Measurements from ENCODE around the gene PDK1.

The PDK1 gene

GRCh38 chr2:172596776-172597175 lies 40.9 kb downstream of the PDK1 start:
- no peaks in the 10 kb centered on the region for H3K27me3 ChIP-seq (ENCODE audit: control insufficient read depth, insufficient read depth, low read length)
- H3K36me3 ChIP-seq (ENCODE audit: control insufficient read depth, insufficient read depth, low read length): peaks cover 95% of the 10 kb centered on the region
- H3K4me3 ChIP-seq (ENCODE audit: low read depth, low read length): no peak overlapping the region
- no peaks in the 10 kb centered on the region for H3K9me3 ChIP-seq (ENCODE audit: control insufficient read depth, insufficient read depth, low read depth, low read length)
- H3K27ac ChIP-seq (ENCODE audit: low read depth, low read length): no peak overlapping the region
- H3K4me1 ChIP-seq (ENCODE audit: control insufficient read depth, insufficient read depth, low read length): peaks cover 6% of the 10 kb centered on the region; the same call in 1 of the 2 replicates
- no peak overlapping the region for H3K9ac ChIP-seq (ENCODE audit: low read length)

GRCh38 chr2:172597176-172597842 lies 41.4 kb downstream of the PDK1 start:
- H3K9ac ChIP-seq (ENCODE audit: low read length): no peak overlapping the region
- H3K9me3 ChIP-seq (ENCODE audit: control insufficient read depth, insufficient read depth, low read depth, low read length): no peaks in the 10 kb centered on the region
- no peaks in the 10 kb centered on the region for H3K27me3 ChIP-seq (ENCODE audit: control insufficient read depth, insufficient read depth, low read length)
- no peak overlapping the region for H3K27ac ChIP-seq (ENCODE audit: low read depth, low read length)
- H3K36me3 ChIP-seq (ENCODE audit: control insufficient read depth, insufficient read depth, low read length): peaks cover 95% of the 10 kb centered on the region
- H3K4me1 ChIP-seq (ENCODE audit: control insufficient read depth, insufficient read depth, low read length): peaks cover 6% of the 10 kb centered on the region; the same call in 1 of the 2 replicates
- H3K4me3 ChIP-seq (ENCODE audit: low read depth, low read length): no peak overlapping the region

- no peaks in the 10 kb centered on the region for H3K27me3 ChIP-seq (ENCODE audit: control insufficient read depth, insufficient read depth, low read length)
- no peaks in the 10 kb centered on the region for H3K9me3 ChIP-seq (ENCODE audit: control insufficient read depth, insufficient read depth, low read depth, low read length)
- no peak overlapping the region for H3K9ac ChIP-seq (ENCODE audit: low read length)
- no peak overlapping the region for H3K4me3 ChIP-seq (ENCODE audit: low read depth, low read length)
- H3K36me3 ChIP-seq (ENCODE audit: control insufficient read depth, insufficient read depth, low read length): peaks cover 96% of the 10 kb centered on the region
- peaks cover 6% of the 10 kb centered on the region; the same call in 1 of the 2 replicates for H3K4me1 ChIP-seq (ENCODE audit: control insufficient read depth, insufficient read depth, low read length)
- H3K27ac ChIP-seq (ENCODE audit: low read depth, low read length): no peak overlapping the region
Observed at GRCh38 chr2:172599947-172600346, 44.1 kb downstream of the PDK1 start.

DNA sequence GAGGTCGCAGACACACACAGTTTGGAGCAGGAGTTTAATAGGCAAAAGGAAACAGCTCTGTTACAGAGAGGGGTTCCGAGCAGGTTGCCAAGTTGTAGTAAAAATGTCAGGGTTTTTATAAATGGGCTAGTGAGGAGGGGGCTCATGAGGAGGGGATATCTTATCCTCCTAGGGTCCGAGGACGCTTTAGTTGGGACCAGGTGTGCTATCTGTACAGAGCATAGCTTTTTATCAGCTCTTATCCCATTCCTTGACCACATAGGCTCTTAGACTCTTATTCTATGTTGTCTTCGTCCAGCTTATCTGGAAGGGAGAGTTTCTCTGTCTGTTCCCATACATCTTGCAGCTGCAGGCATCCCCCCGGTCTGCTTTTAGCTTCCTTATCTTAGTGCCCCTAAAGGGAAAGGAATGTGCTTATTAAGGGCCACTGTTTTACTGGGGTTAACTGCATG lies 44.7 kb downstream of the PDK1 start:
- H3K27me3 ChIP-seq (ENCODE audit: control insufficient read depth, insufficient read depth, low read length): no peaks in the 10 kb centered on the region
- no peak overlapping the region for H3K9ac ChIP-seq (ENCODE audit: low read length)
- no peaks in the 10 kb centered on the region for H3K9me3 ChIP-seq (ENCODE audit: control insufficient read depth, insufficient read depth, low read depth, low read length)
- H3K4me3 ChIP-seq (ENCODE audit: low read depth, low read length): no peak overlapping the region
- H3K36me3 ChIP-seq (ENCODE audit: control insufficient read depth, insufficient read depth, low read length): peaks cover 96% of the 10 kb centered on the region
- H3K27ac ChIP-seq (ENCODE audit: low read depth, low read length): no peak overlapping the region
- peaks cover 6% of the 10 kb centered on the region; the same call in 1 of the 2 replicates for H3K4me1 ChIP-seq (ENCODE audit: control insufficient read depth, insufficient read depth, low read length)

- no peaks in the 10 kb centered on the region for H3K27me3 ChIP-seq (ENCODE audit: control insufficient read depth, insufficient read depth, low read length)
- H3K9ac ChIP-seq (ENCODE audit: low read length): no peak overlapping the region
- no peak overlapping the region for H3K27ac ChIP-seq (ENCODE audit: low read depth, low read length)
- no peaks in the 10 kb centered on the region; the same call in 1 of the 2 replicates for H3K4me1 ChIP-seq (ENCODE audit: control insufficient read depth, insufficient read depth, low read length)
- H3K9me3 ChIP-seq (ENCODE audit: control insufficient read depth, insufficient read depth, low read depth, low read length): no peaks in the 10 kb centered on the region
- peaks cover 88% of the 10 kb centered on the region for H3K36me3 ChIP-seq (ENCODE audit: control insufficient read depth, insufficient read depth, low read length)
- no peak overlapping the region for H3K4me3 ChIP-seq (ENCODE audit: low read depth, low read length)
Observed at GRCh38 chr2:172606285-172606684, 50.4 kb downstream of the PDK1 start.

- peaks cover 81% of the 10 kb centered on the region for H3K36me3 ChIP-seq (ENCODE audit: control insufficient read depth, insufficient read depth, low read length)
Observed at GRCh38 chr2:172607379-172607928, 51.6 kb downstream of the PDK1 start.

DNA sequence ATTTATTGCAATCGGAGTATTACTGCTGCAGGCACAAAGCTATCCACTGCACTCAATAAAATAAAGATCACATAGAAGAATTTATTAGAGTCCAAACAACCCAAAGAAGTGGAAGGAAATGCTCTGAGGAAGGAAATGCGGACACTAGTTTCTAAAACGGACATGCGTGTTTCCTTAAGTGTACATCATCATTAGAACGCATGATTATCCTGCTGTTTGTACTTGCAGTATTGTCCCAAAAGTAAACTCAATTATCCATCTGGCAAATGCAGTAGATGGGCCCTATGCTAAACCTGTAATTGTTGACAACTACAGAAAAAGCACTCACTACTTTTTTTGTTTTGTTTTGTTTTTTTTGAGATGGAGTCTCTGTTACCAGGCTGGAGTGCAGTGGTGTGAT lies 53.6 kb downstream of the PDK1 start:
- no peak overlapping the region for H3K4me3 ChIP-seq (ENCODE audit: low read depth, low read length)
- no peaks in the 10 kb centered on the region for H3K27me3 ChIP-seq (ENCODE audit: control insufficient read depth, insufficient read depth, low read length)
- H3K4me1 ChIP-seq (ENCODE audit: control insufficient read depth, insufficient read depth, low read length): no peaks in the 10 kb centered on the region
- no peak overlapping the region for H3K27ac ChIP-seq (ENCODE audit: low read depth, low read length)
- peaks cover 64% of the 10 kb centered on the region for H3K36me3 ChIP-seq (ENCODE audit: control insufficient read depth, insufficient read depth, low read length)
- no peaks in the 10 kb centered on the region for H3K9me3 ChIP-seq (ENCODE audit: control insufficient read depth, insufficient read depth, low read depth, low read length)
- no peak overlapping the region for H3K9ac ChIP-seq (ENCODE audit: low read length)

More at GRCh38 chr2:172607379-172607928, 51.6 kb downstream of the PDK1 start:
- no peak overlapping the region for H3K9ac ChIP-seq (ENCODE audit: low read length)
- H3K9me3 ChIP-seq (ENCODE audit: control insufficient read depth, insufficient read depth, low read depth, low read length): no peaks in the 10 kb centered on the region
- no peak overlapping the region for H3K27ac ChIP-seq (ENCODE audit: low read depth, low read length)
- no peaks in the 10 kb centered on the region for H3K27me3 ChIP-seq (ENCODE audit: control insufficient read depth, insufficient read depth, low read length)
- no peaks in the 10 kb centered on the region for H3K4me1 ChIP-seq (ENCODE audit: control insufficient read depth, insufficient read depth, low read length)
- H3K4me3 ChIP-seq (ENCODE audit: low read depth, low read length): no peak overlapping the region

DNA sequence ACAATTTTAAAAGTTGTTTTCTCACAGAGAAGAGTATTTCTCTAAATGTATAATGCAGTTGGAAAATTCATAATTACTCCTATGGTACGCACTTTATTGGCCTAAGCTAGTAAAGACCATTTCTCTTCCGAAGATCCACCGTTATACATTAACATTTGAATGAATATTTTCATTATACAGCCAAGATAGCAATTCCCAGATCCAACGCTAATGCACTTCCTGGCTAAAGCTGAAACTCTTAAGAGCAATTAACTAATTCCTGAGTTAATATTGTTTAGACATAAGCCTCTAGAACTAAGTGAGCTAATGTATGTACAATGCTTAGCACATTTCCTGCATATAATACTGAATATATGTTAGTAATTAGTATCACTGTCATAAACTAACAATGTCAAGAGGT lies 56.2 kb downstream of the PDK1 start:
- H3K9ac ChIP-seq (ENCODE audit: low read length): no peak overlapping the region
- H3K36me3 ChIP-seq (ENCODE audit: control insufficient read depth, insufficient read depth, low read length): peaks cover 40% of the 10 kb centered on the region
- H3K27ac ChIP-seq (ENCODE audit: low read depth, low read length): no peak overlapping the region

DNA sequence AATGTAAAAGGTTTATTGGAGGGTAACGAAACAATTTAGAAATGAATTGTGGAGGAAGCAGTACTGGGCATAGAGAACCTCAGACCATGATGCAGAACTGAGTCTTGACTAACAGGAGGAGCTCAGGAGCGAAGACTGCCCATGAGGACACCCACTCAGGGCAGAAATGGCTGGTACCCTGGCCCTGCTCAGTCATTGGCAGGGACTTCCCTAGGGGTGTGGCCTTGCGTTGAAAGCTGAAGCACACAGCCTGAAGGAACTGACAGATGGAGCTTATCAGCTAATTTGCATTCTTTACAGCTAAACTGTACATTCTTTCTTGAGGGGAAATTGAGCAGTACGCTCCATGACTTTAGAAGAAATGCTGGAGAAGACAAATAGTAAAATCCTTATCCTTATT lies 57.1 kb downstream of the PDK1 start:
- H3K27ac ChIP-seq (ENCODE audit: low read depth, low read length): no peak overlapping the region
- no peak overlapping the region for H3K4me3 ChIP-seq (ENCODE audit: low read depth, low read length)
- H3K9me3 ChIP-seq (ENCODE audit: control insufficient read depth, insufficient read depth, low read depth, low read length): no peaks in the 10 kb centered on the region
- H3K27me3 ChIP-seq (ENCODE audit: control insufficient read depth, insufficient read depth, low read length): no peaks in the 10 kb centered on the region
- H3K9ac ChIP-seq (ENCODE audit: low read length): no peak overlapping the region
- no peaks in the 10 kb centered on the region for H3K4me1 ChIP-seq (ENCODE audit: control insufficient read depth, insufficient read depth, low read length)
- peaks cover 30% of the 10 kb centered on the region for H3K36me3 ChIP-seq (ENCODE audit: control insufficient read depth, insufficient read depth, low read length)

More for the DNA sequence above, 56.2 kb downstream of the PDK1 start:
- no peaks in the 10 kb centered on the region for H3K27me3 ChIP-seq (ENCODE audit: control insufficient read depth, insufficient read depth, low read length)
- no peaks in the 10 kb centered on the region for H3K9me3 ChIP-seq (ENCODE audit: control insufficient read depth, insufficient read depth, low read depth, low read length)
- H3K4me3 ChIP-seq (ENCODE audit: low read depth, low read length): no peak overlapping the region
- no peaks in the 10 kb centered on the region for H3K4me1 ChIP-seq (ENCODE audit: control insufficient read depth, insufficient read depth, low read length)

DNA sequence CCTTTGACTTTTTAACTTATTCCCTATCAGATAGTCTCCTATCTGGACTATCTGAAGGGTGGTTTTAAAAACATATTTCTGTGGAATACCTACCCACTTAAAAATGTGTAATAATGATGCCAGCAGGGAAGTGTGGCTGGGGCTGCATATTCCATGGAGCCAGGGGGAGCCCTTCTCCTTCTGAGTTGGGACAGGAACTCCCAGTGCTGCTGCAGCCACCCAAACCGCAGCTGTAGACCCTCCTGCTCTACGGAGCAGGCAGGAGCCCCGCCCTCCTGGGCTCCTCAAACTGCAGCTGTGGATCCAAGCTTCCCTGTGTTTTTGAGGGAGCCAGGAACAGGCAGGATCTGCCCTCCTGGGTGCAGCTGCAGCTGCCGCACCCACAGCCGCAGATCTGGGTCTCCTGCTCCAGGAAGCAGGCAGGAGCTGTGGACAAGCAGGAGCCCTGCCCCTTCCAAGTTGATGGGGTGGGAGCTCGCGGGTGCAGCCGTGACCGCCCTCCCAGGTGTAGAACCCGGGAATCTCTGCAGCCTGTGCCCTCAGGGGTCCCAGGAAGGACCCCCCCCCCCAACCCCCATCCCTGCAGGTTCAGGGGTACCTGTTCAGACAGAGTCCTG lies 57.8 kb downstream of the PDK1 start:
- Histone ChIP-seq H3K36me3 (ENCODE audit: control insufficient read depth, insufficient read depth, low read length) (peaks cover 26% of the 10 kb centered on the region), H3K9me3 (ENCODE audit: control insufficient read depth, insufficient read depth, low read depth, low read length) (no peaks in the 10 kb centered on the region), H3K27ac (ENCODE audit: low read depth, low read length) (no peak overlapping the region), H3K4me3 (ENCODE audit: low read depth, low read length) (no peak overlapping the region), H3K4me1 (ENCODE audit: control insufficient read depth, insufficient read depth, low read length) (no peaks in the 10 kb centered on the region), H3K9ac (ENCODE audit: low read length) (no peak overlapping the region), H3K27me3 (ENCODE audit: control insufficient read depth, insufficient read depth, low read length) (no peaks in the 10 kb centered on the region)

DNA sequence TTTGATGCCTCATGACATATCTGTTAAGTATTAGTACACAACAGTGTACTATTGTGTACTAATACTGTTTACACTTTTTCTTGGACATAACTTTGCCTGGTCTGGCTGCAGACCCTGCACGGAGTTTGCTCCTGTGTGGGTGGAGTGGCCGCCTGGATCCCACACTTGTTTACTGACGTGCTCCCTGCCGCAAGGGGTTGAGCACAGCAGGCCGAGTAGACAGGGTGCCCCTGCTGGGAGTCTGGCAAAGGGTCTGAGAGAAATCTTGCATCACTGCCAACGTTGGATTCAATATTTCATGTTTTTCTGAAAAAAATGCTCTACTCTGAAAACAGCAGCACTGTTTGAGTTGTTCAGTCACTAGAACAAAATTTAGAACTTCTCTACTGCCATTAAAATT lies 59.0 kb downstream of the PDK1 start:
- H3K27ac ChIP-seq (ENCODE audit: low read depth, low read length): no peak overlapping the region
- H3K9me3 ChIP-seq (ENCODE audit: control insufficient read depth, insufficient read depth, low read depth, low read length): no peaks in the 10 kb centered on the region
- no peaks in the 10 kb centered on the region for H3K4me1 ChIP-seq (ENCODE audit: control insufficient read depth, insufficient read depth, low read length)
- H3K27me3 ChIP-seq (ENCODE audit: control insufficient read depth, insufficient read depth, low read length): no peaks in the 10 kb centered on the region
- H3K36me3 ChIP-seq (ENCODE audit: control insufficient read depth, insufficient read depth, low read length): peaks cover 14% of the 10 kb centered on the region; the same call in 1 of the 2 replicates
- H3K9ac ChIP-seq (ENCODE audit: low read length): no peak overlapping the region
- H3K4me3 ChIP-seq (ENCODE audit: low read depth, low read length): no peak overlapping the region

Data from HUES6 (cell line).